Measurements from ENCODE around the gene CYP2U1. TPM values are rescaled to one million over a fixed set of nuclear protein-coding genes. Genes with fewer than 3 reads are reported as not detected.
"Not testable (repeated sequence)": the region's sequence is repeated elsewhere in the genome, so short reads cannot be mapped to it uniquely, and the experiment has no call there.

CYP2U1 gene
- total and polyA plus RNA-seq, 2 of the 4 experiments (the other 2 are of a cell fraction), result 6.1 to 11.1 TPM

GRCh38 chr4:107925713-107926112 lies 5.6 kb upstream of the CYP2U1 start:
- ATAC-seq (ENCODE audit: low read depth); H2BK120ac ChIP-seq (ENCODE audit: low read depth, low read length); H3K14ac ChIP-seq (replicated peaks; ENCODE audit: low read depth, low read length); H3K4me2 ChIP-seq (ENCODE audit: low read depth, low read length); H3K36me3 ChIP-seq (ENCODE audit: control insufficient read depth, insufficient read depth, low read length); H4K5ac ChIP-seq (ENCODE audit: low read depth, low read length); H3K27me3 ChIP-seq (ENCODE audit: control insufficient read depth, insufficient read depth, low read length); POLR2A ChIA-PET (ENCODE audit: unreplicated experiment); H3K9me1 ChIP-seq (ENCODE audit: insufficient read depth, low read length); H3K56ac ChIP-seq (ENCODE audit: extremely low read depth, insufficient read depth, low read length); H2BK20ac ChIP-seq (ENCODE audit: low read depth, low read length); CTCF ChIA-PET; H3K4me1 ChIP-seq (ENCODE audit: control insufficient read depth, insufficient read depth, low read length); H3K4me3 ChIP-seq (ENCODE audit: insufficient read depth, low read depth, low read length); BruUV-seq (replicated peaks); H3K9ac ChIP-seq (ENCODE audit: low read depth, low read length); in situ Hi-C loops (cut with MboI; ENCODE audit: low sequenced_read_pairs); intact Hi-C loops (cut with micrococcal nuclease); H4K20me1 ChIP-seq (ENCODE audit: insufficient read depth, low read length); H4K8ac ChIP-seq (ENCODE audit: low read depth in 2 of 2, low read length in 2 of 2); DNase-seq; H2AK9ac ChIP-seq (replicated peaks; ENCODE audit: low read depth, low read length, poor library complexity); H3K9me3 ChIP-seq (ENCODE audit: control insufficient read depth, insufficient read depth, low read length); H3K27ac ChIP-seq (ENCODE audit: insufficient read depth, low read length); H2AK5ac ChIP-seq (ENCODE audit: low read depth, low read length); H3K23ac ChIP-seq (ENCODE audit: low read depth, low read length); H3K79me1 ChIP-seq (ENCODE audit: low read depth in 1 of 2, low read length in 2 of 2); H2BK15ac ChIP-seq (ENCODE audit: low read depth, low read length); H2AFZ ChIP-seq (replicated peaks; ENCODE audit: low read length, poor library complexity); H2BK5ac ChIP-seq (ENCODE audit: low read depth, low read length, poor library complexity, severe bottlenecking); H3K18ac ChIP-seq (ENCODE audit: low read depth, low read length); H4K91ac ChIP-seq (ENCODE audit: insufficient read depth, low read depth, low read length); dilution Hi-C loops (cut with HindIII; ENCODE audit: low sequenced_read_pairs, unreplicated experiment); H3K4ac ChIP-seq (ENCODE audit: low read depth, low read length): not testable (repeated sequence)

GRCh38 chr4:107926875-107927274 lies 4.5 kb upstream of the CYP2U1 start:
- in situ Hi-C loops (cut with MboI; ENCODE audit: low sequenced_read_pairs); H3K4me3 ChIP-seq (ENCODE audit: insufficient read depth, low read depth, low read length); H3K27ac ChIP-seq (ENCODE audit: insufficient read depth, low read length); H4K5ac ChIP-seq (ENCODE audit: low read depth, low read length); H3K4ac ChIP-seq (ENCODE audit: low read depth, low read length); CTCF ChIA-PET; ATAC-seq (ENCODE audit: low read depth); H3K9me3 ChIP-seq (ENCODE audit: control insufficient read depth, insufficient read depth, low read length); H4K91ac ChIP-seq (ENCODE audit: insufficient read depth, low read depth, low read length); H3K14ac ChIP-seq (replicated peaks; ENCODE audit: low read depth, low read length); H3K79me1 ChIP-seq (ENCODE audit: low read depth in 1 of 2, low read length in 2 of 2); BruUV-seq (replicated peaks); H2BK15ac ChIP-seq (ENCODE audit: low read depth, low read length); H2AK9ac ChIP-seq (replicated peaks; ENCODE audit: low read depth, low read length, poor library complexity); intact Hi-C loops (cut with micrococcal nuclease); H3K18ac ChIP-seq (ENCODE audit: low read depth, low read length); H2BK5ac ChIP-seq (ENCODE audit: low read depth, low read length, poor library complexity, severe bottlenecking); POLR2A ChIA-PET (ENCODE audit: unreplicated experiment); H2BK120ac ChIP-seq (ENCODE audit: low read depth, low read length); H3K4me2 ChIP-seq (ENCODE audit: low read depth, low read length); H2BK20ac ChIP-seq (ENCODE audit: low read depth, low read length); H3K23ac ChIP-seq (ENCODE audit: low read depth, low read length); DNase-seq; dilution Hi-C loops (cut with HindIII; ENCODE audit: low sequenced_read_pairs, unreplicated experiment); H2AK5ac ChIP-seq (ENCODE audit: low read depth, low read length); H3K4me1 ChIP-seq (ENCODE audit: control insufficient read depth, insufficient read depth, low read length); H4K8ac ChIP-seq (ENCODE audit: low read depth in 2 of 2, low read length in 2 of 2); H3K9ac ChIP-seq (ENCODE audit: low read depth, low read length); H3K36me3 ChIP-seq (ENCODE audit: control insufficient read depth, insufficient read depth, low read length); H4K20me1 ChIP-seq (ENCODE audit: insufficient read depth, low read length); H2AFZ ChIP-seq (replicated peaks; ENCODE audit: low read length, poor library complexity); H3K56ac ChIP-seq (ENCODE audit: extremely low read depth, insufficient read depth, low read length); H3K27me3 ChIP-seq (ENCODE audit: control insufficient read depth, insufficient read depth, low read length); H3K9me1 ChIP-seq (ENCODE audit: insufficient read depth, low read length): not testable (repeated sequence)
- no CpG with 5 or more reads among the region's 4 CpGs for WGBS, 2 experiments (ENCODE audit: extremely low coverage in 2 of 2, insufficient read length in 1 of 2)
